Skeletal muscle tissue (tissue), 4 donors: ENCODE results near the gene CLBA1. TPM values are rescaled to one million over a fixed set of nuclear protein-coding genes. Genes with fewer than 3 reads are reported as not detected.
A peak's percentile ranks its signal among the peaks of the same experiment; 100 is the strongest.
"Not testable (repeated sequence)": the region's sequence is repeated elsewhere in the genome, so short reads cannot be mapped to it uniquely, and the experiment has no call there.

Experiments used
- H3K27ac ChIP-seq: one replicate; pipeline ENCODE4 v1.7.0; 2013; ENCODE audit warnings: mild to moderate bottlenecking, low read depth, low read length, inconsistent platforms
- H3K27me3 ChIP-seq, 3 donors: one replicate each; pipeline ENCODE4 v1.7.0; 2013; ENCODE audit warnings: low read length in 3 of 3; ENCODE audit not compliant: control insufficient read depth in 3 of 3, insufficient read depth in 3 of 3
- H3K36me3 ChIP-seq, 3 donors: one replicate each; pipeline ENCODE4 v1.7.0; 2013; ENCODE audit warnings: low read length in 3 of 3; ENCODE audit not compliant: control insufficient read depth in 3 of 3, insufficient read depth in 3 of 3
- H3K4me1 ChIP-seq, 3 donors: one replicate each; pipeline ENCODE4 v1.7.0; 2013; ENCODE audit warnings: low read length in 3 of 3, mild to moderate bottlenecking in 3 of 3; ENCODE audit not compliant: control insufficient read depth in 3 of 3, insufficient read depth in 3 of 3
- H3K4me3 ChIP-seq, 3 donors: one replicate each; pipeline ENCODE4 v1.7.0; 2013; ENCODE audit warnings: low read length in 3 of 3
- H3K9ac ChIP-seq, 3 donors: one replicate each; pipeline ENCODE4 v1.7.0; 2013; ENCODE audit warnings: low read length in 3 of 3, mild to moderate bottlenecking in 3 of 3, moderate library complexity in 2 of 3, low read depth in 1 of 3
- H3K9me3 ChIP-seq, 3 donors: one replicate each; pipeline ENCODE4 v1.7.0; 2013; ENCODE audit warnings: low read length in 3 of 3; ENCODE audit not compliant: control insufficient read depth in 3 of 3
- total RNA-seq: library from RNA; depleted of rRNA; stranded (reverse); fragments of >200 nt; gene quantifications from one replicate; pipeline ENCODE4 v1.2.3, GENCODE V29; 2014
- donor health status: Osteomylitis.

Gene CLBA1
- total RNA-seq, 1 donor from 2014 or later: 2.1 TPM

DNA sequence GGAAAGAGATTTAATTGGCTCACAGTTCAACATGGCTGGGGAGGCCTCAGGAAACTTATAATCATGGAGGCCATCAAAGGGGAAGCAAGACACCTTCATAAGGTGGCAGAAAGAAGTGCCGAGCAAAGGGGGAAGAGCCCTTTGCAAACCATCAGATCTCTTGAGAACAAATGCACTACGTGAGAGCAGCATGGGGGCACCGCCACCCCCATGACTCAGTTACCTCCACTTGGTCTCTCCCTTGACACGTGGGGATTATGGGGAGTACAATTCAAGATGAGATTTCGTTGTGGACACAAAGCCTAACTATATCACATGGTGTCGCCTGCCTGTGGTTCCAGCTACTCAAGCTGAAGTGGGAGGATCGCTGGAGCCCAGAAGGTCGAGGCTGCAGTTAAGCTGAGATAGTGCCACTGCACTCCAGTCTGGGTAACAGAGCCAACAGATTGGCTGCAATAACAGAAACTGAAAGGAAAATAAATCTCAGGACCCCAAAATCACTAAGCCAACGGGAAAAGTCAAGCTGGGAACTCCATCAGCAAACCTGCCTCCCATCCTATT is 45.3 kb downstream of the CLBA1 start:
- Histone ChIP-seq H3K9me3 (no peaks in the 10 kb centered on the region), H3K4me1 (no peaks in the 10 kb centered on the region), H3K27me3 (peaks cover 5 to 19% (median 16%) of the 10 kb centered on the region in 3 donors), H3K36me3 (no peaks in the 10 kb centered on the region), H3K9ac (no peak overlapping the region), H3K27ac (no peak overlapping the region), H3K4me3 (no peak overlapping the region)

DNA sequence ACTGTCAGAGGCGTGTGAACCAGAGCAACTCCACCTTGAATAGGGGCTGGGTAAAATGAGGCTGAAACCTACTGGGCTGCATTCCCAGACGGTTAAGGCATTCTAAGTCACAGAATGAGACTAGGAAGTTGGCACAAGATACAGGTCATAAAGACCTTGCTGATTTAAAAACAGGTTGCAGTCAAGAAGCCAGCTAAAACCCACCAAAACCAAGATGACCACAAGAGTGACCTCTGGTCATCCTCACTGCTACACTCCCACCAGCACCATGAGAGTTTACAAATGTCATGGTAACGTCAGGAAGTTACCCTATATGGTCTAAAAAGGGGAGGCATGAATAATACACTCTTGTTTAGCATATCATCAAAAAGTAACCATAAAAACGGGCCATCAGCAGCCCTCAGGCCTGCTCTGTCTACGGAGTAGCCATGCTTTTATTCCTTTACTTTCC is 46.9 kb downstream of the CLBA1 start:
- not testable (repeated sequence) for H3K4me3 ChIP-seq, H3K27ac ChIP-seq, H3K36me3 ChIP-seq, H3K4me1 ChIP-seq, H3K9me3 ChIP-seq, H3K9ac ChIP-seq
- H3K27me3 ChIP-seq: peaks cover 5 to 19% (median 16%) of the 10 kb centered on the region in 3 donors

DNA sequence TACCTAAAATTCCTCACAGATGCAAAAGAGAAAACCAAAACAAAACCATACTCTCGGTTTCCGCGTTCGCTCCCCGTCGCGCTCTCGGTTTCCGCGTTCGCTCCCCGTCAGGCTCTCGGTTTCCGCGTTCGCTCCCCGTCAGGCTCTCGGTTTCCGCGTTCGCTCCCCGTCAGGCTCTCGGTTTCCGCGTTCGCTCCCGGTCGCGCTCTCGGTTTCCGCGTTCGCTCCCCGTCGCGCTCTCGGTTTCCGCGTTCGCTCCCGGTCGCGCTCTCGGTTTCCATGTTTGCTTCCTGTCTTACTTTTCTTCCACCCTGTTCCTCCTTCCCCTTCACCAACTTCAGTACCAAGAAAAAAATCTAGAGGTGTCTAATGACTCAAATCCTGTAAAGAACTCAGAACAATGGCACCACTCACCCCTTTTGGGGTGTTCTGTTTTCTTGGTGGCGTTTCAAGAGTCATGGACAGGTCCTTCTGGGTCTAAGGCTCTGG is 47.9 kb downstream of the CLBA1 start:
- not testable (repeated sequence) for H3K27ac ChIP-seq, H3K9me3 ChIP-seq, H3K36me3 ChIP-seq, H3K4me1 ChIP-seq
- Histone ChIP-seq H3K9ac (peak overlapping the region in 1 of 3 donors; percentile 23), H3K27me3 (peaks cover 5 to 19% (median 16%) of the 10 kb centered on the region in 3 donors), H3K4me3 (peak overlapping the region in 2 of 3 donors; percentile 52)

DNA sequence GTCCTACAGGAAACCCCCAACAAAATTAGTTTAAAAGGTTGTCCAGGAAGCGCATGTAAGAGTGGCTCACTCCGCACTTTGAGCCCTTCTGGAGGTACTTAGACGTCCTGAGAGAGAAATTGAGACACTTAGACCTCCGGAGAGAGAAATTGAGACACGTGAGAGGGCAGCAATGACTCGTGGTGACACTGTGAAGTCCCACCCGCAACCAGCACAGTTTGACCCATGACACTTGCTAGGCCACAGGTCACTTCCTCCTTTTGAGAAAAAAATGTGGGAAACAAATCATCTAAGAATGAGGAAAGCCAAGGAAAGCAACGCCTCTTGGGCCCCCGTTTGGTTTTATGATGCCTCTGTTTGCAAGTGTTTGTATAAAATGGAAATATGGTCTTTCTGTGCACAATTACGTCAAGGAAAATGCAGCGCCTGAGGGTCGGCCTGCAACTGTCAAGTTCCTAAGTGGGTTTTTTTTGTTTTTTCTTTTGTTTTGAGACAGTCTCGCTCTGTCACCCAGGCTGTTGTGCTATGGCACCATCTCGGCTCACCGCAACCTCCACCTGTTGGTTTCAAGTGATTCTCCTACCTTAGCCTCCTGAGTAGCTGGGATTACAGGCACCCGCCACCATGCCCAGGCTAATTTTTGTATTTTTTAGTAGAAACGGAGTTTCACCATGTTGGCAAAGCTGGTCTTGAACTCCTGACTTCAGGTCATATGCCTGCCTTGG is 48.9 kb downstream of the CLBA1 start:
- H3K9ac ChIP-seq: no peak overlapping the region

DNA sequence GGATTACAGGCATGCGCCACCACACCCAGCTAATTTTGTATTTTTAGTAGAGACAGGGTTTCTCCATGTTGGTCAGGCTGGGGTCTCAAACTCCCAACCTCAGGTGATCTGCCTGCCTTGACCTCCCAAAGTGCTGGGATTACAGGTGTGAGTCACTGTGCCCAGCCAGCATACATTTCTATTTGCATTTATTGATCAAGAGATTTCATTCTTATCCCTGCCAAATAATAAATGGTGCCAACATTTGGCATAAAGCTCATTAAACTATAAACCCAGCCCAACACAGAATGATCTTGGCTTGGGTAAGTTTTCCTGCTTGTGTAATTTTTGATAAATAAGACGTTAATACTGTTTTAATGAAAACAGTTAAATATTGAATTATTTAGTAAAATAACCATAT is 50.0 kb downstream of the CLBA1 start:
- not testable (repeated sequence) for H3K27ac ChIP-seq, H3K9me3 ChIP-seq, H3K4me3 ChIP-seq, H3K9ac ChIP-seq, H3K4me1 ChIP-seq, H3K36me3 ChIP-seq
- H3K27me3 ChIP-seq: peaks cover 12 to 14% (median 14%) of the 10 kb centered on the region in 3 donors

More for the DNA sequence above, 48.9 kb downstream of the CLBA1 start:
- no peaks in the 10 kb centered on the region for H3K9me3 ChIP-seq
- no peaks in the 10 kb centered on the region for H3K4me1 ChIP-seq
- peaks cover 8 to 16% (median 13%) of the 10 kb centered on the region in 3 donors for H3K27me3 ChIP-seq
- no peak overlapping the region for H3K27ac ChIP-seq
- H3K4me3 ChIP-seq: no peak overlapping the region
- no peaks in the 10 kb centered on the region for H3K36me3 ChIP-seq

DNA sequence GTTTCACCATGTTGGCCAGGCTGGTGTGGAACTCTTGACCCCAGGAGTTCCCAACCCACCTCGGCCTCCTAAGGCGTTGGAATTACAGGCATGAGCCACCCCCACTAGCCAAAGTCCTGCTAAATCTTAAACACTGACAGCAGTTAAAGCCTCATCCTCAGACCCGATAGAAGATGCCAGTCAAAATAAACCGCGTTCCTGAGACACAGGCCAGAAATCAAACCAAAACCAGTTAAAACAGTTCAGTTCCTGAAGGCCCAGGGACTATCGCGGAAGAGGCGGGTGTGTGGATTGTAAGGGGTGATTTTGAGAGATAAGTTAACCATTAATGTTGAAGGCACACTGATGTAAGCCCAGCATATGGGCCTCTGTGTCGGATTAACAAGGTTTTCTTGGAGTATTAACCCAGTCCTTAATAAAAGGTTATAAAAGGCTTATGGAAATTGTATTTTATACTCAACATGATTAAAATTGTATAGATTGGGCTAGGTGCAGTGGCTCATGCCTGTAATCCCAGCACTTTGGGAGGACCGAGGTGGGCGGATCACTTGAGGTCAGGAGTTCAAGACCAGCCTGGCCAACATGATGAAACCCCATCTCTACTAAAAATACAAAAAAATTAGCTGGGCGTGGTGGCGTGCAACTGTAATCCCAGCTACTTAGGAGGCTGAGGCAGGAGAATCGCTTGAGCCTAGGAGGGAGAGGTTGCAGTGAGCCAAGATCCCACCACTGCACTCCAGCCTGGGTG is 54.0 kb downstream of the CLBA1 start:
- Histone ChIP-seq H3K36me3 (no peaks in the 10 kb centered on the region), H3K4me1 (no peaks in the 10 kb centered on the region), H3K27me3 (peaks cover 8 to 17% (median 10%) of the 10 kb centered on the region in 3 donors), H3K27ac (no peak overlapping the region), H3K9me3 (no peaks in the 10 kb centered on the region), H3K9ac (no peak overlapping the region), H3K4me3 (no peak overlapping the region)

DNA sequence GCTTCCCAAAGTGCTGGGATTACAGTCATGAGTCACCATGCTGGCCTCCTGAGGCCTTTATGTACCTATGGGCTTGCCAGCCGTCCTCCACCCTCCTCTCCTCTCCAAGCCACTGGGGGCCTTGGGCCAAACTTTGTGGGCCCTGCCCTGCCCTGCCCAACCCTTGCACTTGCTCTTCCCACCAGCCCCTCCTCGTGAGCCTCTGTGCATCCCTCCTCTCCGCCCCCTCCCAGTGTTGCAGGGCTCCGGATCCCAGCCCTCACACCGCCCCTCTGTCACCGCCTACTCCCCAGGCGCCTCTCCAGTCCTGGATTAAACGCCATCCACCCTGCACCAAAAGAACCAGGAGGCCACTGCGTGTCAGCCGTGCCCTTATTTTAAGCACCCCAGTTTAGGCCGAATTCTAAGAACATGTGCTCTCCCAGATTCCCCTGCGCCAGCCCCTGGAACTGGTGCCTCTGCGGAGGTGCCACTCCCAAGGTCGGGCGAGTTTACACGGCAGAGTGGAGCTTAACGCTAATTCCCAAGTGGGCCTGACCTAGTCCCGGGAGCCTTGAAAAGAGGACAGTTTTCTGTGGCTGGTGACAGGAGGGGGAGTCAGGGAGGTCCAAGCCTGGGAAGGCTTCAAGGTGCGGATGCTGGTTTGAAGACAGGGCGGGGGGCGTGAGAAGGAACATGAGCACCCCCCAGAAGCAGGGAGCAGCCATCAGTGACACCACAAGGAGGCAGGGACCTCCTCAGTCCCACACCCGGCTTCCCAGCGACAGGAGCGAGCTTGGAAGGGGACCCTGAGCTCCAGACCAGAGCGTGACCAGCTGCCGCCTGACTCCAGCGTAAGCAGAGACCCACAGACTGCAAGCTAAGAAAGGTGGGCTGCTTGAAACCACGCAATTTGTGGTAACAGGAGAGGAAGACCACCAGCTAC is 56.5 kb downstream of the CLBA1 start:
- peaks cover 8 to 23% (median 16%) of the 10 kb centered on the region in 3 donors for H3K27me3 ChIP-seq
- peaks cover 0 to 6% (median 5%) of the 10 kb centered on the region in 3 donors for H3K4me1 ChIP-seq
- no peaks in the 10 kb centered on the region for H3K36me3 ChIP-seq
- no peak overlapping the region for H3K9ac ChIP-seq
- no peak overlapping the region for H3K27ac ChIP-seq
- no peak overlapping the region for H3K4me3 ChIP-seq
- H3K9me3 ChIP-seq: no peaks in the 10 kb centered on the region

DNA sequence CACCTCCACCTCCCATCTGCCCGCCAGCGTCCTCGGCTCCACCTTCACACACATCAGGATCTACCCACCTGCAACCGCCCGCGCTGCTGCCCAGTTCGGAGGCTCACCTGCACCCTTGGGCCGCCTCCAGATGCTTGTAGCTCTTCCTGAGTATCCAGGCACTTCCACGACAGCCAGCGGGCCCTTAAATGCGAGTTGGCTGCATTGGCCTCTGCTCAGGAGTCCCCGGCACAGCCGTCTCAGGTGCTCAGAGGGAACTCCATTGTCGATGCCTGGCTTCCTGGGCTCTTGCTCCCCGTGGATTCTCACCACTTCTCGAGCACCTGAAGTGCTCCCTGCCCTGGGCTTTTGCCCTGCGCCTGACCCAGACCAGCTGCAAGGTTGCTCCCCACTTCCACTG is 57.2 kb downstream of the CLBA1 start:
- Histone ChIP-seq H3K4me3 (no peak overlapping the region), H3K27ac (no peak overlapping the region), H3K4me1 (peaks cover 0 to 6% (median 5%) of the 10 kb centered on the region in 3 donors), H3K27me3 (peaks cover 11 to 24% (median 18%) of the 10 kb centered on the region in 3 donors), H3K36me3 (no peaks in the 10 kb centered on the region), H3K9ac (no peak overlapping the region), H3K9me3 (no peaks in the 10 kb centered on the region)

DNA sequence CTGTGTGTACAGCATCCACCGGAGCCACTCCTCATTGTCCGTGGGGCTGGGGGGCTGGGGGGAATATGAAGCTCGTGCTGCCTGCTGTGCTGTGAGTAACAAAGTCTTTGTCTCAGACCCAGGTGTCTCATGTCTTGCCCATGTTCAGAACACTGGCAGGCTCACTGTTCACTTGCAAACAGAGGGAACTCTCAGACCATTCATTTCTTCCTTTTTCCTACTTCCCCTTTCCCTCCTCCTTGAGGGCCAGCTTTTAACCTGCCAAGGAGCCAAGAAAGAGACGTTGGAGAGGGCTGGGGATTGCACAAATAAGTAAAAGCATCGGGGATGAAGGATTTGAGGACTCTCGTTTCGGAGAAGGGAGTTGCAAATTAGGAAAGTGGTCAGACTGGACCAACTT is 58.1 kb downstream of the CLBA1 start:
- peaks cover 15 to 26% (median 18%) of the 10 kb centered on the region in 3 donors for H3K27me3 ChIP-seq
- no peak overlapping the region for H3K9ac ChIP-seq
- H3K4me1 ChIP-seq: peaks cover 0 to 6% (median 5%) of the 10 kb centered on the region in 3 donors
- H3K27ac ChIP-seq: no peak overlapping the region
- H3K4me3 ChIP-seq: no peak overlapping the region
- no peaks in the 10 kb centered on the region for H3K9me3 ChIP-seq
- no peaks in the 10 kb centered on the region for H3K36me3 ChIP-seq
